Measurements from ENCODE around the gene GABBR2.

DNA sequence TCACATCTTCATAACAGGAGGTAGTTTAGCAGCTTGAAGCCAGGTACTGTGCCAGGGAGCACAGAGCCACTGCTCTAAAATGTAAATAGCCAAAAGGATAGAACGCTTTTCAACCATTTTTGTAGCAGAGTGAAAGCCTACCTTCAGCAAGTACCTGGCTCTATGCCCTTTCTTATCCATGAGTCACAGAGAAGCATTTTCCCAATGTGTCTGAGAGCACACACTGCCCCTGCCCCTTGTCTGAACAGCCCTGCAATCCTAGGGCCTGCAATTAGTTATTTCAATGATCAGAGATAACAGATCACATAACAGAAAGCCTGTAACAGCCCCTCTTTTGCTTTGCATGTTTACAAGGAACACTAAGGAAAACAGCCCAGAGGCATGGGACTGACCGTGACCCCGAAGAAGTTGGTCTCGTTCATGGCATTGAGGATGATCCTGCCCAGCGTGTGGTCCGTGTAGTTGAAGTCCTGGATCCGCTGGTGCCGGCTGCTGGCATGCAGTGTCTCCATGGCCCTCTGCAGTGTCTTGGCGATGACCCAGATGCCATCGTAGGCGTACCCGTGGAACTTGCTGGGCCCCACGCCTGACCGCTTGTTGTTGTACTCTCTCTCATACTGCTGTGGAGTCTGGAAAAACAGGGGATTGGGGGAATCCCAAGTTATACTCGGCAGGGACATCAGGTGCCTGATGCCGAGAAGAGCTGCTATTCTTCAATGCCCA lies 255.0 kb downstream of the GABBR2 start:
- TF ChIP-seq, protein P1, sequence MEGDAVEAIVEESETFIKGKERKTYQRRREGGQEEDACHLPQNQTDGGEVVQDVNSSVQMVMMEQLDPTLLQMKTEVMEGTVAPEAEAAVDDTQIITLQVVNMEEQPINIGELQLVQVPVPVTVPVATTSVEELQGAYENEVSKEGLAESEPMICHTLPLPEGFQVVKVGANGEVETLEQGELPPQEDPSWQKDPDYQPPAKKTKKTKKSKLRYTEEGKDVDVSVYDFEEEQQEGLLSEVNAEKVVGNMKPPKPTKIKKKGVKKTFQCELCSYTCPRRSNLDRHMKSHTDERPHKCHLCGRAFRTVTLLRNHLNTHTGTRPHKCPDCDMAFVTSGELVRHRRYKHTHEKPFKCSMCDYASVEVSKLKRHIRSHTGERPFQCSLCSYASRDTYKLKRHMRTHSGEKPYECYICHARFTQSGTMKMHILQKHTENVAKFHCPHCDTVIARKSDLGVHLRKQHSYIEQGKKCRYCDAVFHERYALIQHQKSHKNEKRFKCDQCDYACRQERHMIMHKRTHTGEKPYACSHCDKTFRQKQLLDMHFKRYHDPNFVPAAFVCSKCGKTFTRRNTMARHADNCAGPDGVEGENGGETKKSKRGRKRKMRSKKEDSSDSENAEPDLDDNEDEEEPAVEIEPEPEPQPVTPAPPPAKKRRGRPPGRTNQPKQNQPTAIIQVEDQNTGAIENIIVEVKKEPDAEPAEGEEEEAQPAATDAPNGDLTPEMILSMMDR (conservative IDR thresholded peaks at IDR 0.05; ENCODE audit: low read depth, low read length), result no peak
- no peak for TF ChIP-seq EZH2 (IDR thresholded peaks at IDR 0.05; ENCODE audit: borderline replicate concordance, low read depth, low read length, poor library complexity, severe bottlenecking)

Measured in A673 (cell line).